ENCODE data around the gene TRIP13. TPM values are rescaled to one million over a fixed set of nuclear protein-coding genes. Genes with fewer than 3 reads are reported as not detected.

The TRIP13 gene
- total and polyA plus RNA-seq, 2 of the 4 experiments (the other 2 are of a cell fraction), result 17.1 to 35.5 TPM

DNA sequence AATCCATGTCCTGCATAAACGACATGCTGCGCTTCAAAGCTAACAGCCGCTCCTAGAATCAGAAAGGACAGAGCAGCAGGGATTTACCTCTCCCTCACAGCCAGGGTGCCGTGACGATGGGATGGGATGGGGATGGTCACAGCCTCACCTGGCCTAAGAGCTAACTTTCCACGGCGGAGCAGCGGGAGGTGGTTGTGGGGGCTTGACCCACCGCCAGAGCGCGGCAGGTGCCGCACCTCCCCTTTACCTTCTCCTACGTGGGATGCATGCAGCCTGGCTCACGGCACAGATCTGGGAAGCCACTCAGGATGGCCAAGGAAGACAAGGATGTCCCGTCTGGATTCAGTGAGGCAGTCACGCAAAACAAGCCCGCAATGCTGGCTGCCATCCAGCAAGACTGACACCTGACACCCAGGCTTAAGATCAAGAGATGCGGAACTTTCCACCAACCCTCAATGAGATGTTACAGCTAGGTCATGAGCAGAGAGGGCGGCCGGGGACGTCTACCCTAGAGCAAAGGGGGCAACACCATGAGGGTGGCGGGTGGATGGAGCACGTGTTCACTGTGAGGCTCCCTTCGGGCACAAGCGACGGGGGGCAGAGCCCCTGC, 5.9 kb upstream of the TRIP13 start:
- Histone ChIP-seq H3K23ac (ENCODE audit: low read depth, low read length) (no peak overlapping the region), H3K18ac (ENCODE audit: low read depth, low read length) (no peak overlapping the region), H2AFZ (replicated peaks; ENCODE audit: low read length, poor library complexity) (no peak overlapping the region), H4K8ac (ENCODE audit: low read depth in 2 of 2, low read length in 2 of 2) (no peak overlapping the region), H3K36me3 (ENCODE audit: control insufficient read depth, insufficient read depth, low read length) (peaks cover 79% of the 10 kb centered on the region), H4K20me1 (ENCODE audit: insufficient read depth, low read length) (peaks cover 28% of the 10 kb centered on the region), H2BK5ac (ENCODE audit: low read depth, low read length, poor library complexity, severe bottlenecking) (no peak overlapping the region), H3K79me1 (ENCODE audit: low read depth in 1 of 2, low read length in 2 of 2) (peaks cover 46 to 64% of the 10 kb centered on the region in 2 experiments), H3K9me1 (ENCODE audit: insufficient read depth, low read length) (peaks cover 11% of the 10 kb centered on the region), H4K91ac (ENCODE audit: insufficient read depth, low read depth, low read length) (no peak overlapping the region), H2BK15ac (ENCODE audit: low read depth, low read length) (no peak overlapping the region), H3K14ac (replicated peaks; ENCODE audit: low read depth, low read length) (no peak overlapping the region), H3K4me3 (ENCODE audit: insufficient read depth, low read depth, low read length) (no peak overlapping the region), H3K9ac (ENCODE audit: low read depth, low read length) (no peak overlapping the region), H2AK9ac (replicated peaks; ENCODE audit: low read depth, low read length, poor library complexity) (no peak overlapping the region), H3K4me1 (ENCODE audit: control insufficient read depth, insufficient read depth, low read length) (peaks cover 2% of the 10 kb centered on the region), H2BK20ac (ENCODE audit: low read depth, low read length) (no peak overlapping the region), H3K4ac (ENCODE audit: low read depth, low read length) (no peak overlapping the region), H2AK5ac (ENCODE audit: low read depth, low read length) (no peak overlapping the region), H2BK120ac (ENCODE audit: low read depth, low read length) (no peak overlapping the region), H3K4me2 (ENCODE audit: low read depth, low read length) (no peak overlapping the region), H3K56ac (ENCODE audit: extremely low read depth, insufficient read depth, low read length) (no peak overlapping the region), H4K5ac (ENCODE audit: low read depth, low read length) (no peak overlapping the region), H3K27ac (ENCODE audit: insufficient read depth, low read length) (no peak overlapping the region), H3K9me3 (ENCODE audit: control insufficient read depth, insufficient read depth, low read length) (no peaks in the 10 kb centered on the region), H3K27me3 (ENCODE audit: control insufficient read depth, insufficient read depth, low read length) (no peaks in the 10 kb centered on the region)
- no peak for DNase-seq
- in situ Hi-C loops (cut with MboI; ENCODE audit: low sequenced_read_pairs) (no loop called here), intact Hi-C loops (cut with micrococcal nuclease) (no loop called here), dilution Hi-C loops (cut with HindIII; ENCODE audit: low sequenced_read_pairs, unreplicated experiment) (no loop called here)
- ChIA-PET CTCF (no interaction called here), POLR2A (ENCODE audit: unreplicated experiment) (no interaction called here)
- BruUV-seq (replicated peaks), result no TSS peak
- 100% methylated on average over 1 of the region's 26 CpGs; no CpG with 5 or more reads in 1 of the 2 experiments for WGBS, 2 experiments (ENCODE audit: extremely low coverage in 2 of 2, insufficient read length in 1 of 2)
- TF ChIP-seq BHLHE40 (IDR thresholded peaks at IDR 0.05; ENCODE audit: low read depth, low read length) (no peak), MXI1 (IDR thresholded peaks at IDR 0.05; ENCODE audit: borderline replicate concordance, low read depth, low read length) (no peak), RAD21 (IDR thresholded peaks at IDR 0.05; ENCODE audit: low read length) (no peak), POLR2A (IDR thresholded peaks at IDR 0.05; ENCODE audit: low read depth, low read length) (no peak), RCOR1 (IDR thresholded peaks at IDR 0.05; ENCODE audit: insufficient replicate concordance, low read length) (no peak), FOS (IDR thresholded peaks at IDR 0.05; ENCODE audit: low read depth, low read length) (no peak)
- TF ChIP-seq, protein P1, sequence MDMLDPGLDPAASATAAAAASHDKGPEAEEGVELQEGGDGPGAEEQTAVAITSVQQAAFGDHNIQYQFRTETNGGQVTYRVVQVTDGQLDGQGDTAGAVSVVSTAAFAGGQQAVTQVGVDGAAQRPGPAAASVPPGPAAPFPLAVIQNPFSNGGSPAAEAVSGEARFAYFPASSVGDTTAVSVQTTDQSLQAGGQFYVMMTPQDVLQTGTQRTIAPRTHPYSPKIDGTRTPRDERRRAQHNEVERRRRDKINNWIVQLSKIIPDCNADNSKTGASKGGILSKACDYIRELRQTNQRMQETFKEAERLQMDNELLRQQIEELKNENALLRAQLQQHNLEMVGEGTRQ (IDR thresholded peaks at IDR 0.05; ENCODE audit: low read depth, low read length), result no peak
- no peak for ATAC-seq (ENCODE audit: low read depth)

Data from IMR-90 (cell line).